HL-60 (cell line): Measurements from ENCODE around the gene RLIM.

Source experiments
- DNase-seq, 2 experiments: peaks; one replicate each; pipeline ENCODE4 v3.0.0-alpha.2; 2010 to 2020; ENCODE audit warnings: low read depth in 1 of 2, low spot score in 1 of 2
- H3K27ac ChIP-seq: fragments of 250-450 bp; sonication (Bioruptor Pico); replicated peaks from 2 replicates; pipeline ENCODE4 v1.5.1; 2020; ENCODE audit warnings: mild to moderate bottlenecking, moderate library complexity
- H3K27me3 ChIP-seq: fragments of 250-450 bp; sonication (Bioruptor Pico); 2 replicates; pipeline ENCODE4 v1.5.1; 2021; ENCODE audit warnings: mild to moderate bottlenecking, moderate library complexity; ENCODE audit not compliant: insufficient read depth, poor library complexity, severe bottlenecking
- H3K4me3 ChIP-seq: replicated peaks from 2 replicates; pipeline ENCODE4 v1.5.1; 2011; ENCODE audit warnings: mild to moderate bottlenecking, control low read depth, low read length; ENCODE audit not compliant: insufficient read depth
- GABPA ChIP-seq: IDR thresholded peaks from 2 replicates; pipeline ENCODE4 v1.6.1; 2012; ENCODE audit warnings: low read depth
- POLR2AphosphoS5 ChIP-seq: IDR thresholded peaks from 2 replicates; pipeline ENCODE4 v1.6.1; 2012; ENCODE audit warnings: low read depth
- SPI1 ChIP-seq: IDR thresholded peaks from 2 replicates; pipeline ENCODE4 v1.6.1; 2012; ENCODE audit warnings: low read depth, mild to moderate bottlenecking, borderline replicate concordance
- TF ChIP-seq, protein P1 (sequence below): IDR thresholded peaks from 2 replicates; pipeline ENCODE4 v1.6.1; 2012; ENCODE audit warnings: low read depth; ENCODE audit not compliant: insufficient replicate concordance
- TF ChIP-seq, protein P2 (sequence below): IDR thresholded peaks from one replicate; pipeline ENCODE4 v1.5.1; 2011; ENCODE audit warnings: low read length, control low read depth, inconsistent platforms; ENCODE audit not compliant: insufficient read depth

Gene RLIM

DNA sequence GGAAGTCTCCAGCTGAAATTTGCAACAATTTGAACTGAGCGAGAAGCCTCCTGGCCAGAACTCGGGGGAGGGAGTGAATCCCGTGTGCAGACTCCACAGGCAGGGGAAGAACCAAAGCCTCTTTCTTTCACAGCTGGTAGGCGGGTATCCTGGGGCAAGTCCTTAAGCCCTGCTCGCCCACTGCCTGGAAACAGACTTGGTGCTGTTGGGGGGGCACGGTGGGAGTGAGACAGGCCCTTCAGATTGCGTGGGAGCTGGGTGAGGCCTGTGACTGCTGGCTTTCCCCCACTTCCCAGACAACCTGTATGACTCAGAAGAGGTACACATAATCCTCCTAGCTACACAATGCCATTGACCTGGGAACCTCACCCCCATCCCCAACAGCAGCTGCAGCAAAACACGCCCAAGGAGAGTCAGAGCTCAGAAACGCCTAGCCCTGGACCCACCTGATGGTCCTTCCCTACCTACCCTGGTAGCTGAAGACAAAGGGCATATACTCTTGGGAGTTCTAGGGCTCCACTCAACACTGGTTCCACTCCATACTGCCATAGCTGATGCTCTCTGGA, 22.4 kb upstream of the RLIM start:
- DNase-seq, result no peak
- TF ChIP-seq, protein P1, sequence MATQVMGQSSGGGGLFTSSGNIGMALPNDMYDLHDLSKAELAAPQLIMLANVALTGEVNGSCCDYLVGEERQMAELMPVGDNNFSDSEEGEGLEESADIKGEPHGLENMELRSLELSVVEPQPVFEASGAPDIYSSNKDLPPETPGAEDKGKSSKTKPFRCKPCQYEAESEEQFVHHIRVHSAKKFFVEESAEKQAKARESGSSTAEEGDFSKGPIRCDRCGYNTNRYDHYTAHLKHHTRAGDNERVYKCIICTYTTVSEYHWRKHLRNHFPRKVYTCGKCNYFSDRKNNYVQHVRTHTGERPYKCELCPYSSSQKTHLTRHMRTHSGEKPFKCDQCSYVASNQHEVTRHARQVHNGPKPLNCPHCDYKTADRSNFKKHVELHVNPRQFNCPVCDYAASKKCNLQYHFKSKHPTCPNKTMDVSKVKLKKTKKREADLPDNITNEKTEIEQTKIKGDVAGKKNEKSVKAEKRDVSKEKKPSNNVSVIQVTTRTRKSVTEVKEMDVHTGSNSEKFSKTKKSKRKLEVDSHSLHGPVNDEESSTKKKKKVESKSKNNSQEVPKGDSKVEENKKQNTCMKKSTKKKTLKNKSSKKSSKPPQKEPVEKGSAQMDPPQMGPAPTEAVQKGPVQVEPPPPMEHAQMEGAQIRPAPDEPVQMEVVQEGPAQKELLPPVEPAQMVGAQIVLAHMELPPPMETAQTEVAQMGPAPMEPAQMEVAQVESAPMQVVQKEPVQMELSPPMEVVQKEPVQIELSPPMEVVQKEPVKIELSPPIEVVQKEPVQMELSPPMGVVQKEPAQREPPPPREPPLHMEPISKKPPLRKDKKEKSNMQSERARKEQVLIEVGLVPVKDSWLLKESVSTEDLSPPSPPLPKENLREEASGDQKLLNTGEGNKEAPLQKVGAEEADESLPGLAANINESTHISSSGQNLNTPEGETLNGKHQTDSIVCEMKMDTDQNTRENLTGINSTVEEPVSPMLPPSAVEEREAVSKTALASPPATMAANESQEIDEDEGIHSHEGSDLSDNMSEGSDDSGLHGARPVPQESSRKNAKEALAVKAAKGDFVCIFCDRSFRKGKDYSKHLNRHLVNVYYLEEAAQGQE, result no peak
- TF ChIP-seq GABPA, result no peak
- TF ChIP-seq, protein P2, sequence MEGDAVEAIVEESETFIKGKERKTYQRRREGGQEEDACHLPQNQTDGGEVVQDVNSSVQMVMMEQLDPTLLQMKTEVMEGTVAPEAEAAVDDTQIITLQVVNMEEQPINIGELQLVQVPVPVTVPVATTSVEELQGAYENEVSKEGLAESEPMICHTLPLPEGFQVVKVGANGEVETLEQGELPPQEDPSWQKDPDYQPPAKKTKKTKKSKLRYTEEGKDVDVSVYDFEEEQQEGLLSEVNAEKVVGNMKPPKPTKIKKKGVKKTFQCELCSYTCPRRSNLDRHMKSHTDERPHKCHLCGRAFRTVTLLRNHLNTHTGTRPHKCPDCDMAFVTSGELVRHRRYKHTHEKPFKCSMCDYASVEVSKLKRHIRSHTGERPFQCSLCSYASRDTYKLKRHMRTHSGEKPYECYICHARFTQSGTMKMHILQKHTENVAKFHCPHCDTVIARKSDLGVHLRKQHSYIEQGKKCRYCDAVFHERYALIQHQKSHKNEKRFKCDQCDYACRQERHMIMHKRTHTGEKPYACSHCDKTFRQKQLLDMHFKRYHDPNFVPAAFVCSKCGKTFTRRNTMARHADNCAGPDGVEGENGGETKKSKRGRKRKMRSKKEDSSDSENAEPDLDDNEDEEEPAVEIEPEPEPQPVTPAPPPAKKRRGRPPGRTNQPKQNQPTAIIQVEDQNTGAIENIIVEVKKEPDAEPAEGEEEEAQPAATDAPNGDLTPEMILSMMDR, result no peak
- TF ChIP-seq POLR2AphosphoS5, result no peak
- no peak for TF ChIP-seq SPI1
- no peak overlapping the region for H3K27ac ChIP-seq
- H3K4me3 ChIP-seq, result no peak overlapping the region
- H3K27me3 ChIP-seq, result no peaks in the 10 kb centered on the region

DNA sequence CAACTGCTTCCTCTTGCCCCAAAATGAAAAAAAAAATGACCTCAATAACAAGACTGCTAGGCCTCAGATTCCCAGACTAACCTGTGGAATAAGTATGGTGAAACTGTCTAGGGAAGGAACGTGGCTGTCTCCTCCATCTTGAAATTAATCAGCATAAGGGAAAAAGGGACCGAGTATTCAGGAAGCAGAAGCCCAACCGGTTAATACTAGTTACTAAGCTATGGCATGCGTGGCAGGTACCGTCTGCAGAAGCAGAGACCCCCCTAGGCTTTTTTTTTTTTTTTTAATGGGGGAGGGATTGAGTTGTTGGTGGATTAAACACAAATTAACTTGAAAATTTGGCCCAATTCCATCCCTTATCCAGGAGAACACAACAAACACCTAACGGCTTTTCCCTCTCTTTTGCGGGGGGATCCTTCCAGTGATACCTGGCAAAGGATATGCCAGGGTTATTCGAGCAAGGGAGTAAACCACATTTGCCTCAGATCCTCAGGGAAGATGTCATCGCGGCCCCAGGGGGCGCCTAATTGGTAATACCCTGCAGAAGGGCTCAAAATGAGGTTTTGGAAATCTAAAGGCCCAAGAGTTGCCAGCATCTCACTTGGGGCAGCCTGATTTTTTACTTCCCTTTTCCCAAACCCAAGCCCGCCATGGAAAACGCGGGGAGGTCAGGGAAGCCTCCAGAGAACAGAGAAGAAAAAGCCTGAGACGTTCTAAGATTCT, 893 bp downstream of the RLIM start:
- TF ChIP-seq, protein P2, result no peak
- no peak for TF ChIP-seq GABPA
- TF ChIP-seq POLR2AphosphoS5, result no peak
- TF ChIP-seq SPI1, result no peak
- TF ChIP-seq, protein P1, result no peak

DNA sequence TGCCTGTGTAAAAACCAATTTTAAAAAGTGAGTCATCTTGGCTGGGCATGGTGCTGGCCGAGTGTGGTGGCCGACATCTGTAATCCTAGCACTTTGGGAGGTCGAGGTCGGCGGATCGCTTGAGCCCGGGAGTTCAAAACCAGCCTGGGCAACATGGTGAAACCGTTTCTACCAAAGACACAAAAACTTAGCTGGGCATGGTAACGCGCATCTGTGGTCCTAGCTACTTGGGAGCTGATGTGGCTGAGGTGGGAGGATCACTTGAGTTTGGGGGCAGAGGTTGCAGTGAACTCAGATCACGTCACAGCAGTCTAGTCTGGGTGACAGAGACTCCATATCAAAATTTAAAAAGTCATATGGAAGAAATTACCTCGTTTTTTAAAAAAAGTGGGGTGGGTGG, 7.6 kb downstream of the RLIM start:
- DNase-seq, result no peak
- no peak overlapping the region for H3K27ac ChIP-seq
- no peaks in the 10 kb centered on the region for H3K27me3 ChIP-seq
- TF ChIP-seq, protein P2, result no peak
- TF ChIP-seq, protein P1, result no peak
- TF ChIP-seq SPI1 (no peak), GABPA (no peak), POLR2AphosphoS5 (no peak)
- no peak overlapping the region for H3K4me3 ChIP-seq

More for the DNA sequence above, 893 bp downstream of the RLIM start:
- DNase-seq, result peak in 1 of 2 experiments; percentile 18
- Histone ChIP-seq H3K27ac (peak overlapping the region; percentile 100), H3K27me3 (no peaks in the 10 kb centered on the region), H3K4me3 (peak overlapping the region; percentile 50)
